ENCODE data around the gene SPOUT1. TPM values are rescaled to one million over a fixed set of nuclear protein-coding genes. Genes with fewer than 3 reads are reported as not detected.
A peak's percentile ranks its signal among the peaks of the same experiment; 100 is the strongest.

The SPOUT1 gene
- polyA plus RNA-seq, 3 donors = 26.1 to 35.1 (median 33.2) TPM

DNA sequence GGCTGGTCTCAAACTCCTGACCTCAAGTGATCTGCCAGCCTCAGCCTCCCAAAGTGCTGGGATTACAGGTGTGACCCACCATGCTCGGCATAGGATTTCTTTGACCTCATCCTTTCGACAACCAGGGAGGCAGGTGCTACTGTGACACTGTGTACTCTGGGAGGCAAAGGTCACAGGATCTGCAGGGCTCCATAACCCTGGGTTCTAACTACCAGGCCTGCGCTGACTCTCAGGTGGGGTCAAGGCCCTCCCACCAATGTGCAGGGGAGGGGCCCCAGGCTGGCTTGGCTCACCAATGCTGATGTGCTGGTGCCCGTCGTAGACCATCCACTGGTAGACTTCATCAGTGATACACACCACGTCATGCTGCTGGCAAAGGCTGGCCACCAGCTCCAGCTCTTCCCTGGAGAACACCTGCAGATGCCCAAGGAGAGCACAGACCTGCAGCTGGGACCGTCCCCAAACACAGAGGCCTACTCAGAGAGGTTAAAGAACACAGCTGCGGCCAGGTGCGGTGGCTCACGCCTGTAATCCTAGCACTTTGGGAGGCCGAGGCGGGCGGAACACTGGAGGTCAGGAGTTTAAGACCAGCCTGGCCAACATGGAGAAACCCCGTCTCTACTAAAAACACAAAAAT lies 7.0 kb upstream of the SPOUT1 start:
- DNase-seq (ENCODE audit: low read depth in 3 of 3, low spot score in 2 of 3) = no peak

DNA sequence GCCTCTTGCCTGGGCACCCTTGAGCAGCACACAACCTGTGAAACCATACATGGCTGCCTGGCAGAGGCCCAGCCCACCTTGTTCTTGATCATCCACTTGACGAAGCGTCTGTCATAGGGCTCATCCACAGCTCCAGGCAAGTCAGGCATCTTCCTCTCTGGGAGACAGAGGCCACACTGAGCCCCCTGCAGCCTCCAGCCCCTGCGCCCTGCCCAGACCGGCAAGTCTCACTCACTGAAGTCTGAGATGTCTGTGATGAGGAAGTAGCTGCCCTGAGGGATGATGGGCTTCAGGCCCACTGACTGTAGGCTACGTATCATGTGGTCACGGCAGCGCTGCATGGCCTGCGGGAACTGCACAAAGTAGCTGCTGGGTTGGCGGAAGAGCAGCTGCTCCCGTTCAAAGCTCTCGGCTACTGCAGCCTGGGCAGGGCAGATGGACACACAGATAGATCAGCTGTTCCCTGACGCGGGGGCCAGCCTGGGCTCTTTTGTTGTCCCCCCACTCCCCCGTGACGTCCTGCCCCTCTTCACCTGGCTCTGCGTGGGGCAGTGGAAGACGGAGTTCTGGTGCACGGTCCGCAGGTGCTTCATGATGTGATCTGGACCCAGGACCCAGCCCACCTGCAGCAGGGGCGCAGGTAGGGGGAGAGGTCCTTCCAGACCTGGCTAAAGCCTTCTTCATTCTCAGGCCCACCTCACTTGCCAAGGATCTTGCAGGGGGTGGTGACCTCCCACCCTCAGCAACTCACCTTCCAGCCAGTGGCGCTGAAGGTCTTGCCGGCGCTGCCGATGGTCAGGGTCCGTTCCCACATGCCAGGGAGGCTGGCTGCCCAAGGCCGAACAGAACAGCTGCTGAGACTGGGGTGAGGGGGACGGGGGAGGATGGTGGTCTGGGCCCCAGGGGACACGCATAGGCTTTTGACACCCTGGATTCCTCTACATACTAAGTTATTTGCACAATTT lies 5.9 kb upstream of the SPOUT1 start:
- DNase-seq (ENCODE audit: low read depth in 3 of 3, low spot score in 2 of 3) = no peak

DNA sequence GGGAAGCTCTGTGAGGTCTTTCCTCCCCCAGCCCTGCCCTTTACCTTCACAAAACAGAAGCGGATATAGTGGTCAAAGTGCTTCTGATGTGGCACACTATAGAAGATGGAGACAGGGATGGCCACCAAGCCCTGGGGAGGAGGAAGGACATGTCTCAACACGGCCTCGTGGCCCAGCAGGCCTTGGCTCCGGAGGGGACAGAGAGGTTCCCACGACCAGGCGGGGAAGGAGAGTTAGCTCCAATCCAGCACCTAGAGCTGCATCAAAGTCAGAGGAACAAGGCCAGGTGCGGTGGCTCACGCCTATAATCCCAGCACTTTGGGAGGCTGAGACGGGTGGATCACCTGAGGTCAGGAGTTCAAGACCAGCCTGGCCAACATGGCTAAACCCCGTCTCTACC lies 4.1 kb upstream of the SPOUT1 start:
- DNase-seq (ENCODE audit: low read depth in 3 of 3, low spot score in 2 of 3) = no peak

DNA sequence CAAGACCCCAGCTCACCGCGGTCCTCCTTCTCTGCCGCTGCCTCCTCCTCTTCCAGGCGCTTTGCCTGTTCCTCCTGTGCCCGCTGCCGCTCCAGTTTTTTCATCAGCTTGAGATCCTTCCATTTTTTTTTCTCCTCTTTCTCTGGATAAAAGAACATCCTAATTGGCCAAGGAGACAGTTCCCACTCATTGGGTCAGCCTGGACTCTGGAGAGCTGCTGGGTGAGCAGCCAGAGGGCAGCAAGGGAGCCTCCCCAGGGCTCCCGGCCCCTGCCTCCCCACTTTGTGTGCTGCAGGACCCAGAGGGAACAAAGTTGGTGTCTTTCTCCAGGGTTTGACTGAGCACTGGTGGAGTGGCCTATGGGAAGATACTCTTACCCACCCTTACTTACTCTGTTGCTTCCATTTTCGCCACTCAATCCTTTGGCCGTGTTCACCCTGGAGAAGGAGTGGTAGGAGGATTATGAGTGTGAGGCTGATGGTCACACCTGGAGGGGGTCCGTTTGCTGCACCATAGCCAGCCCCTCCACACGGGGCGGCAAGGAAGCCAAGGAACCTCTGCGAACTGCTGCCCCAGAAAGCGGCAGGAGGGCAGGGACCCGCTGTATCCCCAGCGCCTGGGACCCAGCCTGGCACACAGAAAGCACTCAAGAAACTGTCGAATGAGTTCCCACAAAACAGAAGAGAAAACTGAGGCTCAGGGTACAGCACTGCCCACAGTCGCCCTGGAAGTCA lies 708 bp downstream of the SPOUT1 start:
- DNase-seq (ENCODE audit: low read depth in 3 of 3, low spot score in 2 of 3) = no peak

DNA sequence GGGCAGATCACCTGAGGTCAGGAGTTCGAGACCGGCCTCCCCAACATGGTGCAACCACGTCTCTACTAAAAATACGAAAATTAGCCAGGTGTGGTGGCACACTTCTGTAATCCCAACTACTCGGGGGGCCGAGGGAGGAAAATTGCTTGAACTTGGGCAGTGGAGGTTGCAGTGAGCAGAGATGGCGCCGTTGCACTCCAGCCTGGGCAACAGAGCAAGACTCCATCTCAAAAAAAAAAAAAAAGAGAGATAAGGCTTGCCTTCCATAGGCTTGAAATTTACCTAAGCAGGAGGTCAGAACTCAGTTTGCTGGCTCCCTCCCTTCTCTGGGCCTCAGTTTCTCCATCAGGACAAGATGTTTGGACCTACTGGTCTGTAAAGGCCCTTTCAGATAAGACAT lies 1.3 kb downstream of the SPOUT1 start:
- DNase-seq (ENCODE audit: low read depth in 3 of 3, low spot score in 2 of 3) = no peak

DNA sequence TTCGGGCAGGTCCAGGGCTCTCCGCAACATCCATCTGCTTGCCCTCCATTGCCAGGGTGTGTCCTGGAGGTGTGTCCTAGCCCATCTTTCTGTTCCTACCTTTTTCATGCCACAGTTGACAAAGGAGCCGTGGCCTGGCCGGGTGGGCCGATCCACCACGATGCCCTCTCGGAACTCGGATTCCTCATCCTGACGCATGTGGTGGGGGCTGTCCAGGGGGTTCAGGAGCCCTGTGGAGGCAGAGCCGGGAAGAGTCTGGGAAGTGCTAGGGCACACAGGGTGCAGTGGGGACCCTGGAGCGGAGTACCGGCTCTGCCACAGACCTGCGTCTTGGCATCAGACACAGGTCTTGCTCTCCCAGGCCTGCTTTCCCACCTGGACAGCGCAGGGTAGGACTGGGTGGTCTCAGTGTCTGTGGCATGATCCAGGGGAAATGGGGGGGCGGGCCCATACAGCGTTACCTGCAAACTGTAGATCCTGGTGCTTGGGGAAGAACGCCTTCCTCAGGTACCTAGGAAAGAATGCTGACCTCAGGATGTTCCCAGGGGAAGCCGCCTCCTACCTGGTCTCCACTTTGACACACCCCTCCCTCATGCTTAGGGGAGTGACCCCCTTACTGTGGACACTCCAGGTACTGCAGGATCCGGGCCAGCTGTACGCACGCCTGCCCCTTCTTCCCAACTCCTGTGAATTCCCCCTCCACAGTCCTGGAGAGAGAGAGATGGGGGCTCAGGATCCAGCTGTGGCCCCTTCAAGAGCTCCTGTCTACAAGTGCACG lies 3.5 kb downstream of the SPOUT1 start:
- DNase-seq (ENCODE audit: low read depth in 3 of 3, low spot score in 2 of 3) = no peak

DNA sequence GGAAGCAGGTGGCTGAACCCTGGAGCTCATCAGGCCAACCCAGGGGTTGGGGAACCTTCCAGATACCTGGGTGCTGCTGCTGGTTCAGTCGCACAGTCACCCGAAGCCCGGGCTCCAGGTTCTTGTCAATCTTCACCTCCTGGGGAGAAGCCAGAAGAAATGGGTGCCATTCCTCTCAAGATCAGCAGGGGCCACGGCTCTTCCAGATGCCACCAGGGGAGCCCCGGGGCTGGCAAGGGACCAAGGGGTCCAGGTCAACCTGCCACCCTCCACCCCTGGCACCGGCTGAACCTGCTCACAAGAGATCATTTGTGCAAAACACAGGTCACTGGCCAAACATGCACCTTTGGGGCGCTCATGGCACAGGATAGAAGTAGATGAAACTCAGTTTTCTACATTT lies 4.7 kb downstream of the SPOUT1 start:
- no peak for DNase-seq (ENCODE audit: low read depth in 3 of 3, low spot score in 2 of 3)

DNA sequence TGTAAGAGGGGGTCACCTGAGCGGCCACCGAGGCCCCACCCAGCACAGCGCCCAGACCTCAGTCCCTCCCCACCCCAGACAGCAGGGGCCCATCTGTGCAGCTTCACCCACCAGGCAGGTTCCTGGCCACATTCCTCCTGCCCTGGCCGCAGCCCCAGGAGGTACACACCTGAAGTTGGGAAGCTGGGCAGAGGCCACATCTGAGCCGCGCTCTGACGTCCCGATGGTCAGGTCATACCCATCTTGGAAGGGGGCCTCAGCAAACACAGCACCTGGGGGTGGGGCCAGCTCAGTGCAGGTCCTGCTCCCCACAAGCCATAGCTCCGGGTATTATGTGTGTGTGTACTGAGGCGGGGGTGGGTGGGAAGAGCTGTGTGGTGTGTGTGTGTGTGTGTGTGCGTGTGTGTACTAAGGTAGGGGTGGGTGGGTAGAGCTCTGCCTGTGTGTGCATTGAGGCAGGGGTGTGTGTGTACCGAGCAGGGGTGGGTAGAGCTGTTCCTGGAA lies 5.6 kb downstream of the SPOUT1 start:
- no peak for DNase-seq (ENCODE audit: low read depth in 3 of 3, low spot score in 2 of 3)

DNA sequence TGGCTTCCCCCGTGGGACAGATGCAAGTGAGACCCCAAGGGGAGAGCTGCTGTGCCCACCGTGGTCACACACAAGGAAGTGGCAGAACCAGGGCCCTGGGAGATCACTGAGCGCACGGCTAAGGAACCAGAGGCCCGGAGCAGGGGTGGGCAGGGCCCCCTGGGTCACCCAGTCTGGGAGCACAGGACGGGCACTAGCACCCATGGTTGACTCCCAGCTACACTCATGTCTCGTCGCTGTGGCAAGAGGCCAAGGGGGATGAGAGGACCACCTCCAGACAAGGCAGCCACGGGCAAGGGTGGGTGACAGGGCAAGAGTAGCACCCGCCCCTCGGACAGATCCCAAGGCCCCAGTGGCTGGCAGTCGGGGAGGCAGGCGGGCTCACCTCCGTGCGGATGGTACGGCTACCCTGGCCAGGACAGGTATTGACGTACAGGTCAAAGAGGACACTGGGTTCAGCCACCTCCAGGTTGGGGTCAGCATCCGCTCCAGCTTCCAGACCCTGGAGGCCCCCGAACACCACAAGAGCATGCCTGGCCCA lies 6.2 kb downstream of the SPOUT1 start:
- no peak for DNase-seq (ENCODE audit: low read depth in 3 of 3, low spot score in 2 of 3)

DNA sequence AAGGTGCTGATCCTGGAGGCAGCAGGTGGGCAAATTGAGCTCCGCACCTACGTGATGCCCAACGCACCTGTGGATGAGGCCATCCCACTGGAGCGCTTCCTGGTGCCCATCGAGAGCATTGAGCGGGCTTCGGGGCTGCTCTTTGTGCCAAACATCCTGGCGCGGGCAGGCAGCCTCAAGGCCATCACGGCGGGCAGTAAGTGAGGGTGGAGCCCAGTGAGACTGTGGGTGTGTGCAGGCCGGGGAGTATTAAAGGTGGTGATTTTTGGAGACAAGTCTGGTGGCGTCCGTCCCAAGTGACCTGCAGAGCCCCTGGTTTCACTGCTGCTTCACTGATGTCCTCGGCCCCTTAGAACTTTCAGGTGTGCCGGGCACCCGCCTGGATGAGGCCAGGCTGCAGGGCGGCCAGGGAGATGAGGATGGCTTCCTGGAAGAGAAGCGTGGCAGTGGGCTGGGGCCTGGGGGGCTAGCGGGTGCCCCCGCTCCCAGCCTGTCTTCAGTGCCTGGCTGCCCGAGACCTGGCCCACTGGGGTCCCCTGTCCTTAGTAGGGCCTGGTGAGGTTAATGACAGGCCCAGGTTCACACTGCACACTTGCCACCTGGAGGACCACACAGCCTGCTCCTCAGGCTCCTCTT lies 7.1 kb downstream of the SPOUT1 start:
- DNase-seq (ENCODE audit: low read depth in 3 of 3, low spot score in 2 of 3) = no peak

DNA sequence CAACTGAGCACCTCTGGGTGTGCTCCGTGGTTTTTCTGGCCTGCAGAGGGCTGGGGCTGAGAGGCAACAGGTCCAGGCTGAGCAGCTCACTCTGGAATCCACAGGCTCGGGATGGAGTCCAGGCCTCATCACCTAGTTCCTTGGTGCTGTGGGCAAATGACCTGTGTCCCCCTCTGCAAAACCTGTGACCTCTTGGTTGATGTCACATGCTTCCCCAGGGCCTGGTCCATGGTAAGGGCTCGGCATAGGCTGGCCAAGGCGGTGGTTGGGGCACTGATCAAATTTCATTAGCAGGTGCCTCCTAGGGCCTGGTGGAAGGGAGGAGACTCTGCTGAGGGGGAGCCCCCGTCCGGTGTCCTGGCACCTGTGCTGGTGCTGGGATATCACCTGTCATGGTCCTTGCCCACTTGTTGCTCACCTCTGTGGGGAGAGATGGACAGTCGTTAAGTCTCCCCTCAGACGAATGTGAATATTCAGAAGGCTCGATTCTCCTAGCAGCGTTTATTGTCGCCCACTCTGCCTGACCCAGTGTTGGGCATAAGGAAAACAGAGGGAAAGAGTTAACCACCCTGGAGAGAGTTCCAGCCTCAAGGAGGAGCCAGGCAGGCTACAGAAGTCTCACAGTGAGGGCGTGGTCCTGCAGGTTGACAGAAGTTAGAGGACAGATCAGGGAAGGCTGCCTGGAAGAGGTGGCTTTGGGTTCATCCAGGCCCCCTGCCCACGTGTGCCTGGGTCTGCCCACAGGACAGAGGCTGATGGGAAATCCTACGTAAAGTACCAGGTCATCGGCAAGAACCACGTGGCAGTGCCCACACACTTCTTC lies 7.8 kb downstream of the SPOUT1 start:
- no peak for DNase-seq (ENCODE audit: low read depth in 3 of 3, low spot score in 2 of 3)

DNA sequence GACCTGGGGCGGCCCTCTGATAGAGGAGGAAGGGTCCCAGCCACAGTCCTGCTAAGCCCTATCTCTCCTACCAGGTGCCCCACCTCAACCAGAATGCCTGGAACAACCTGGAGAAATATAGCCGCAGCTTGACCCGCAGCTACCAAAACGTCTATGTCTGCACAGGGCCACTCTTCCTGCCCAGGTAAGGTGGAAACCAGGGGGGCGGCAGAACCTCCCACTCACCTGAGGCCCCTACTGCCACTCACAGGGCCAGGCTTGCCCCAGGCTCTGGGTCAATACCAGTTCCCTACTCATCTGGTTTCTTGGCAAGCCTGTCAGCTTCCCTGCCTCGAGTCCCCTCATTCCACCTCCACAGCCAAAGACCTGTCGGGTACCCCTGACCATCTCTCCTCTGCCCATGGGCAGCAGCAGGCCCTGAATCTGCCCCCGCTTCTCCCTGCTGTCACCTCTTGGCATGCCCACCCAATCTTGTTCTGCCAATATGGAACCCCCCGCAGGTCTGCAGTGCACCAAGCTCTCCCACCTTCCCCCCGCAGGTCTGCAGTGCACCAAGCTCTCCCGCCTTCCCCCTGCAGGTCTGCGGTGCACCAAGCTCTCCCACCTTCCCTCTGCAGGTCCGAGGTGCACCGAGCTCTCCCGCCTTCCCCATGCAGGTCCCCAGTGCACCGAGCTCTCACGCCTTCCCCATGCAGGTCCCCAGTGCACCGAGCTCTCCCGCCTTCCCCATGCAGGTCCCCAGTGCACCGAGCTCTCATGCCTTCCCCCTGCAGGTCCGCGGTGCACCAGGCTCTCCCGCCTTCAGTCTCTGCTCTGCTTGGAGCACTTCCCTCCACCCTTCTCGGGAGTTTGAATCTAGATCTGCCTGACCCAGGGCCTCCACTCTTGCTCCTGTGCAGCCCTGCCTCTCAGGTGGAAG lies 8.7 kb downstream of the SPOUT1 start:
- DNase-seq (ENCODE audit: low read depth in 3 of 3, low spot score in 2 of 3) = no peak

DNA sequence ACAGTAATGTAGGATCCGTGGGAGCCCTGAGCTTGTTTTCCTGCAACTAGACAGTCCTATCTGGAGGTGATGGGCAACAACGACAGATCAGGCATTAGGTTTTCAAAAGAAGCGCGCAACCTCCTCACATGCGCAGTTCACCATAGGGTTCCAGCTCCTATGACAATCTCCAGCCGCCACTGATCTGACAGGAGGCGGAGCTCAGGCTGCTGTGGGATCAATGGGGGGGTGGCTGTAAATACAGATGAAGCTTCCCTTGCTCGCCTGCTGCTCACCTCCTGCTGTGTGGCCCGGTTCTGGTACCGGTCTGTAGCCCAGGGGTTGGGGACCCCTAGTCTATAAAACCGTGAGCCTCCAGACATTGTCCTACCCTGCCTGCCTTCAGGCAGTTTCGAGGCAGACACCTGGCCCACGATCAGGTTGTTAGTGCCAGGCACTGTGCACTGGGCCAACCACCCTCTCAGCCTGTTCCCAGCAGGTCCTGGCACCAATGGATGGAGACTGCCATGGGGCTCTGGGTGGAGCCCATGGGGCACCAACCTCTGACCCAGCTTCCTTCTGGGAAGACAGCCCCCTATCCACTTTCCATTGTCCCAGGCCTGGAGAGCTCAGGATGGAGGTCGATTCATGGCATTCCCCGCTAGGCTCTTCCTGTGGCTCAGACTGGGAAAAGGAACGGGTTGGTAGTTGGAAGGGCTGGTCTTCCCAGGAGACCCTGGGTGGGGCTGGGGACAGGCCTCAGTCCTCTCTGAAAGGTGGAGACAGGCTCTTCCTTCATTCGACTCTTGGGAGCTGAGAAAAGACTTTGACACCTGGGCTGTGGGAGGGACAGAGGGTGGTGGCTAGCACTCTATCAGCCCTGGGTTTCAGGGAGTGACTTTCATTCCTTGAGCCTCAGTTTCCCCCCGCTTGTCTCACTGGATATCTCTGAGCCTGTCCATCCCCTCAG lies 9.6 kb downstream of the SPOUT1 start:
- DNase-seq (ENCODE audit: low read depth in 3 of 3, low spot score in 2 of 3) = no peak

DNA sequence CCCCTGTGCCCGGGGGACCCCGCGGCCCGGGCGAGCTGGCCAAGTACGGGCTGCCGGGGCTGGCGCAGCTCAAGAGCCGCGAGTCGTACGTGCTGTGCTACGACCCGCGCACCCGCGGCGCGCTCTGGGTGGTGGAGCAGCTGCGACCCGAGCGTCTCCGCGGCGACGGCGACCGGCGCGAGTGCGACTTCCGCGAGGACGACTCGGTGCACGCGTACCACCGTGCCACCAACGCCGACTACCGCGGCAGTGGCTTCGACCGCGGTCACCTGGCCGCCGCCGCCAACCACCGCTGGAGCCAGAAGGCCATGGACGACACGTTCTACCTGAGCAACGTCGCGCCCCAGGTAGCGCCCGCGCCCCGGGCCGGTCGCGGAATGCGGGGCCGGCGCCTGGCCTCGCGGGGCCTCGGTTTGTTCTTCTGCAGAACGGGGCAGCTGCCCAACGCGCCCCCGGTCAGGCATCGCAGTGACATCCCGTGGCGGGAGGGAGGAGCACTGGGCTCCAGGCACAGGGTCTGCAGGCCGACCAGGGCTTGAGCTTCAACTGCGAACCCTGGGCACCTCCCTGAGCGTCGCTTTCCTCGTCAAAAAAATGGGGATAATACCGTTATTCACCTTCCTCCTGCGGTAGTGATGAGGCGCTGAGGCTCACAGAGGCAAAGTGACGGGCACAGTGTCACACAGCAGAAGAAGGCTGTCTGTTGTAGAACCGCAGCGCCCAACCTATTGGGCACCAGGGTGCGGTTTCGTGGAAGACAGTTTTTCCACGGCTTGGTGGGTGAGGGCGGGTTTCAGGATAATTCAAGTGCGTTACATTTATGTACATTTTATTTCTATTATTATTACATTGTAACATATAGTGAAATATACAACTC lies 10.5 kb downstream of the SPOUT1 start:
- DNase-seq (ENCODE audit: low read depth in 3 of 3, low spot score in 2 of 3) = no peak

DNA sequence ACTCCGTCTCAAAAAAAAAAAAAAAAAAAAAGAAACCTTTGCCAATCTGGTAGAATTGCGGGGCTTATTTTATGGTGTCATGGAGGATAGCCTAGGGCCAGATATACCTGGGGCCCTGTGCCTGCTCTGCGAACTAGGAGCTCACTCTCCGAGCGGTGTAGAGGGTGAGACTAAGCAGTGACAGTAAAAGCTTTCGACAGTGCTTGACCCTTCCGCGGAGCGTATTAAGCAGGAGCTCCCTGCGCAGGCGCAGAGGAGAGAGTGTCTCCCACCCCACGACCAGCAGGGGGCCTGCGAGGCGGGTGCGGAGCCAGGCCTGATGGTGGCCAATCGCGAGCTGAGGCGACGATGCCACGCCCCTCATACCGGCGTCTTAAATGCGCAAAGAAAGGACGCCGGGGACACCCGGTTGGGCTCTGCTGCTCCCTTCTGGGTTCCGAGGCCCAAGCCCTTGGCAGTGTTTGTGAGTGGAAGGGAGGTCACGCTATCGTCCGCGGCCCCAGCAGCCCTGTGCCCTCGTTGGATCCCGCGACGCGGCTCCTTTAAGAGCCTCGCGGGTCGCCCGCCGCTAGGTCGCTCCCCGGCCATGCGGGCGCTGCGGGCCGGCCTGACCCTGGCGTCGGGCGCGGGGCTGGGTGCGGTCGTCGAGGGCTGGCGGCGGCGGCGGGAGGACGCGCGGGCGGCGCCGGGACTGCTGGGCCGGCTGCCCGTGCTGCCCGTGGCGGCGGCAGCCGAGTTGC lies 11.3 kb downstream of the SPOUT1 start, which contains the start of gene ENDOG:
TSS of gene ENDOG (plus strand) at position 402 of the 740 bp plus-strand sequence. CDS start at position 587, 185 bp downstream.
- peak; percentile 91 to 95 (median 93) for DNase-seq (ENCODE audit: low read depth in 3 of 3, low spot score in 2 of 3)

All from right renal cortex interstitium (tissue), 3 donors.